ENCODE data around the gene ITGBL1.

Gene ITGBL1

GRCh38 chr13:101584331-101584730 lies 131.9 kb downstream of the ITGBL1 start:
- Histone ChIP-seq H3K9me3 (ENCODE audit: control insufficient read depth, low read length) (no peaks in the 10 kb centered on the region), H3K27me3 (ENCODE audit: control insufficient read depth, insufficient read depth, low read length, poor library complexity, severe bottlenecking) (no peaks in the 10 kb centered on the region), H3K27ac (ENCODE audit: insufficient read depth, low read depth, low read length, poor library complexity, severe bottlenecking) (no peak overlapping the region), H3K4me3 (ENCODE audit: insufficient read depth, low read depth, low read length) (no peak overlapping the region), H3K36me3 (ENCODE audit: control insufficient read depth, insufficient read depth, low read length) (no peaks in the 10 kb centered on the region), H3K4me1 (ENCODE audit: control insufficient read depth, insufficient read depth, low read length) (no peaks in the 10 kb centered on the region)

- no peak overlapping the region for H3K27ac ChIP-seq (ENCODE audit: insufficient read depth, low read depth, low read length, poor library complexity, severe bottlenecking)
- no peaks in the 10 kb centered on the region for H3K4me1 ChIP-seq (ENCODE audit: control insufficient read depth, insufficient read depth, low read length)
- 71 to 94% methylated on average over 4 of the region's 4 CpGs for WGBS, 2 experiments
- H3K27me3 ChIP-seq (ENCODE audit: control insufficient read depth, insufficient read depth, low read length, poor library complexity, severe bottlenecking), result no peaks in the 10 kb centered on the region
- H3K36me3 ChIP-seq (ENCODE audit: control insufficient read depth, insufficient read depth, low read length), result no peaks in the 10 kb centered on the region
- no peaks in the 10 kb centered on the region for H3K9me3 ChIP-seq (ENCODE audit: control insufficient read depth, low read length)
- H3K4me3 ChIP-seq (ENCODE audit: insufficient read depth, low read depth, low read length), result no peak overlapping the region
These were observed 138.0 kb downstream of the ITGBL1 start for GRCh38 chr13:101590479-101590878.

- 84 to 87% methylated on average over 5 of the region's 5 CpGs for WGBS, 2 experiments
- no peaks in the 10 kb centered on the region for H3K36me3 ChIP-seq (ENCODE audit: control insufficient read depth, insufficient read depth, low read length)
- H3K27me3 ChIP-seq (ENCODE audit: control insufficient read depth, insufficient read depth, low read length, poor library complexity, severe bottlenecking), result no peaks in the 10 kb centered on the region
- H3K9me3 ChIP-seq (ENCODE audit: control insufficient read depth, low read length), result no peaks in the 10 kb centered on the region
- H3K4me3 ChIP-seq (ENCODE audit: insufficient read depth, low read depth, low read length), result no peak overlapping the region
- H3K27ac ChIP-seq (ENCODE audit: insufficient read depth, low read depth, low read length, poor library complexity, severe bottlenecking), result no peak overlapping the region
- no peaks in the 10 kb centered on the region for H3K4me1 ChIP-seq (ENCODE audit: control insufficient read depth, insufficient read depth, low read length)
These were observed 142.5 kb downstream of the ITGBL1 start for GRCh38 chr13:101594936-101595335.

GRCh38 chr13:101596803-101597202 lies 144.3 kb downstream of the ITGBL1 start:
- Histone ChIP-seq H3K4me3 (ENCODE audit: insufficient read depth, low read depth, low read length) (no peak overlapping the region), H3K27me3 (ENCODE audit: control insufficient read depth, insufficient read depth, low read length, poor library complexity, severe bottlenecking) (no peaks in the 10 kb centered on the region), H3K9me3 (ENCODE audit: control insufficient read depth, low read length) (no peaks in the 10 kb centered on the region), H3K27ac (ENCODE audit: insufficient read depth, low read depth, low read length, poor library complexity, severe bottlenecking) (no peak overlapping the region), H3K4me1 (ENCODE audit: control insufficient read depth, insufficient read depth, low read length) (no peaks in the 10 kb centered on the region), H3K36me3 (ENCODE audit: control insufficient read depth, insufficient read depth, low read length) (no peaks in the 10 kb centered on the region)
- 94 to 97% methylated on average over 3 to 4 of the region's 4 CpGs for WGBS, 2 experiments

- Histone ChIP-seq H3K27ac (ENCODE audit: insufficient read depth, low read depth, low read length, poor library complexity, severe bottlenecking) (no peak overlapping the region), H3K9me3 (ENCODE audit: control insufficient read depth, low read length) (no peaks in the 10 kb centered on the region), H3K4me1 (ENCODE audit: control insufficient read depth, insufficient read depth, low read length) (no peaks in the 10 kb centered on the region), H3K4me3 (ENCODE audit: insufficient read depth, low read depth, low read length) (no peak overlapping the region), H3K36me3 (ENCODE audit: control insufficient read depth, insufficient read depth, low read length) (no peaks in the 10 kb centered on the region), H3K27me3 (ENCODE audit: control insufficient read depth, insufficient read depth, low read length, poor library complexity, severe bottlenecking) (no peaks in the 10 kb centered on the region)
- 93 to 95% methylated on average over 4 to 5 of the region's 5 CpGs for WGBS, 2 experiments
These were observed 159.3 kb downstream of the ITGBL1 start for GRCh38 chr13:101611491-101612475.

GRCh38 chr13:101612735-101613134 lies 160.3 kb downstream of the ITGBL1 start:
- Histone ChIP-seq H3K27me3 (ENCODE audit: control insufficient read depth, insufficient read depth, low read length, poor library complexity, severe bottlenecking) (no peaks in the 10 kb centered on the region), H3K4me1 (ENCODE audit: control insufficient read depth, insufficient read depth, low read length) (no peaks in the 10 kb centered on the region), H3K4me3 (ENCODE audit: insufficient read depth, low read depth, low read length) (no peak overlapping the region), H3K27ac (ENCODE audit: insufficient read depth, low read depth, low read length, poor library complexity, severe bottlenecking) (no peak overlapping the region), H3K9me3 (ENCODE audit: control insufficient read depth, low read length) (no peaks in the 10 kb centered on the region), H3K36me3 (ENCODE audit: control insufficient read depth, insufficient read depth, low read length) (no peaks in the 10 kb centered on the region)
- 87 to 88% methylated on average over 6 of the region's 7 CpGs for WGBS, 2 experiments

GRCh38 chr13:101614491-101614890 lies 162.0 kb downstream of the ITGBL1 start:
- H3K4me3 ChIP-seq (ENCODE audit: insufficient read depth, low read depth, low read length), result no peak overlapping the region
- no peaks in the 10 kb centered on the region for H3K4me1 ChIP-seq (ENCODE audit: control insufficient read depth, insufficient read depth, low read length)
- H3K36me3 ChIP-seq (ENCODE audit: control insufficient read depth, insufficient read depth, low read length), result no peaks in the 10 kb centered on the region
- WGBS, 2 experiments, result 85 to 88% methylated on average over 8 of the region's 8 CpGs
- no peaks in the 10 kb centered on the region for H3K9me3 ChIP-seq (ENCODE audit: control insufficient read depth, low read length)
- no peak overlapping the region for H3K27ac ChIP-seq (ENCODE audit: insufficient read depth, low read depth, low read length, poor library complexity, severe bottlenecking)
- no peaks in the 10 kb centered on the region for H3K27me3 ChIP-seq (ENCODE audit: control insufficient read depth, insufficient read depth, low read length, poor library complexity, severe bottlenecking)

- no peaks in the 10 kb centered on the region for H3K9me3 ChIP-seq (ENCODE audit: control insufficient read depth, low read length)
- no peaks in the 10 kb centered on the region for H3K36me3 ChIP-seq (ENCODE audit: control insufficient read depth, insufficient read depth, low read length)
- H3K4me1 ChIP-seq (ENCODE audit: control insufficient read depth, insufficient read depth, low read length), result no peaks in the 10 kb centered on the region
- no peak overlapping the region for H3K4me3 ChIP-seq (ENCODE audit: insufficient read depth, low read depth, low read length)
- no peak overlapping the region for H3K27ac ChIP-seq (ENCODE audit: insufficient read depth, low read depth, low read length, poor library complexity, severe bottlenecking)
- WGBS, 2 experiments, result 92 to 94% methylated on average over 7 to 8 of the region's 8 CpGs
- no peaks in the 10 kb centered on the region for H3K27me3 ChIP-seq (ENCODE audit: control insufficient read depth, insufficient read depth, low read length, poor library complexity, severe bottlenecking)
These were observed 166.1 kb downstream of the ITGBL1 start for GRCh38 chr13:101618440-101619187.

GRCh38 chr13:101621099-101621498 lies 168.6 kb downstream of the ITGBL1 start:
- no peaks in the 10 kb centered on the region for H3K27me3 ChIP-seq (ENCODE audit: control insufficient read depth, insufficient read depth, low read length, poor library complexity, severe bottlenecking)
- no peak overlapping the region for H3K4me3 ChIP-seq (ENCODE audit: insufficient read depth, low read depth, low read length)
- no peaks in the 10 kb centered on the region for H3K36me3 ChIP-seq (ENCODE audit: control insufficient read depth, insufficient read depth, low read length)
- no peak overlapping the region for H3K27ac ChIP-seq (ENCODE audit: insufficient read depth, low read depth, low read length, poor library complexity, severe bottlenecking)
- H3K4me1 ChIP-seq (ENCODE audit: control insufficient read depth, insufficient read depth, low read length), result no peaks in the 10 kb centered on the region
- WGBS, 2 experiments, result 100% methylated on average over 1 to 2 of the region's 2 CpGs
- H3K9me3 ChIP-seq (ENCODE audit: control insufficient read depth, low read length), result no peaks in the 10 kb centered on the region

GRCh38 chr13:101623470-101624209 lies 171.2 kb downstream of the ITGBL1 start:
- Histone ChIP-seq H3K4me3 (ENCODE audit: insufficient read depth, low read depth, low read length) (no peak overlapping the region), H3K27ac (ENCODE audit: insufficient read depth, low read depth, low read length, poor library complexity, severe bottlenecking) (no peak overlapping the region)
- WGBS, 2 experiments, result 100% methylated on average over 2 of the region's 2 CpGs

More at GRCh38 chr13:101623470-101624209, 171.2 kb downstream of the ITGBL1 start:
- Histone ChIP-seq H3K9me3 (ENCODE audit: control insufficient read depth, low read length) (no peaks in the 10 kb centered on the region), H3K4me1 (ENCODE audit: control insufficient read depth, insufficient read depth, low read length) (no peaks in the 10 kb centered on the region), H3K27me3 (ENCODE audit: control insufficient read depth, insufficient read depth, low read length, poor library complexity, severe bottlenecking) (no peaks in the 10 kb centered on the region), H3K36me3 (ENCODE audit: control insufficient read depth, insufficient read depth, low read length) (no peaks in the 10 kb centered on the region)
